ENCODE results near the gene MRO.

Gene MRO

DNA sequence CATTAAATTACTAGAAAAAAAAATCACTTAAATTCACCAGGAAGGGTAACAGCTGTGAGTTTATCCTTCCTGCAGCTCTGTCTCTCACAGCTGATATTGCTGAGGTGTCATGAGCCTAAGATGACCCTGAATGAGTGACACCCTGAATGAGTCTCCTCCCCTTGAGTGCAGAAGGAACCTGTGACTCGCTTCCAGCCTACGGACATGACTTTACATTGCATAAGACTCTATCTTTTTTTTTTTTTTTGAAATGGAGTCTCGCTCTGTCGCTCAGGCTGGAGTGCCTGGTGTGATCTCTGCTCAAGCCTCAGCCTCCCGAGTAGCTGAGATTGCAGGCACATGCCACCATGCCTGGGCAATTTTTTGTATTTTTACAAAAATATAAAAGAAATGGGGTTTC, 14.1 kb downstream of the MRO start:
- H3K27me3 ChIP-seq (ENCODE audit: control insufficient read depth, insufficient read depth, low read length): no peaks in the 10 kb centered on the region
- H3K4me1 ChIP-seq (ENCODE audit: control insufficient read depth, insufficient read depth, low read length): no peaks in the 10 kb centered on the region
- H3K4me3 ChIP-seq (ENCODE audit: low read length): no peak overlapping the region
- H3K9ac ChIP-seq (ENCODE audit: low read length): no peak overlapping the region
- no peaks in the 10 kb centered on the region for H3K36me3 ChIP-seq (ENCODE audit: control insufficient read depth, insufficient read depth, low read length)
- no peak overlapping the region for H3K27ac ChIP-seq (ENCODE audit: low read depth, low read length)

DNA sequence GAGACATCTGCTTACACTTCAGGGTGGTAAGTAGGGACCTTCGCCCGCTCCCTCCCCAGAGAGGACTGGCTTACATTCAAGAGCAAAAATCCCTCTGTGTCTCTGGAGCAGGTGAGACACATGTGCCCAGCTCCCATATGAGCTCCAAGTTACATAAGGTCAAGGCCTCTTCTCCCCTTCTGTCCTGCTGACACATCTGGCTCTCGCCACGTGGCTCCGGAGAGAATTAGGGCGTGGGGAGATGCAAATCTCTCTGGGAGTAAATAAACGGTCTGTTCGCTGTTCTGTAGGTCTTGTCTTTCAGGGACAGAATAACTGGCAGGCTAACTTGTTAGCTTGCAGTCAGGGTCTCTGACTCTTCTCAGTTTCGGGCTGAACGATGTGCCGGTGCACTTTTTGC, 16.2 kb downstream of the MRO start:
- no peaks in the 10 kb centered on the region for H3K27me3 ChIP-seq (ENCODE audit: control insufficient read depth, insufficient read depth, low read length)
- no peak overlapping the region for H3K9ac ChIP-seq (ENCODE audit: low read length)
- no peaks in the 10 kb centered on the region for H3K36me3 ChIP-seq (ENCODE audit: control insufficient read depth, insufficient read depth, low read length)
- H3K27ac ChIP-seq (ENCODE audit: low read depth, low read length): no peak overlapping the region
- H3K4me3 ChIP-seq (ENCODE audit: low read length): no peak overlapping the region
- H3K4me1 ChIP-seq (ENCODE audit: control insufficient read depth, insufficient read depth, low read length): no peaks in the 10 kb centered on the region

GRCh38 chr18:50802141-50802540, 17.7 kb downstream of the MRO start:
- Histone ChIP-seq H3K36me3 (ENCODE audit: control insufficient read depth, insufficient read depth, low read length) (no peaks in the 10 kb centered on the region), H3K4me1 (ENCODE audit: control insufficient read depth, insufficient read depth, low read length) (no peaks in the 10 kb centered on the region), H3K4me3 (ENCODE audit: low read length) (no peak overlapping the region), H3K9ac (ENCODE audit: low read length) (no peak overlapping the region), H3K27me3 (ENCODE audit: control insufficient read depth, insufficient read depth, low read length) (no peaks in the 10 kb centered on the region), H3K27ac (ENCODE audit: low read depth, low read length) (no peak overlapping the region)

GRCh38 chr18:50797142-50797541, 22.7 kb downstream of the MRO start:
- no peaks in the 10 kb centered on the region for H3K27me3 ChIP-seq (ENCODE audit: control insufficient read depth, insufficient read depth, low read length)
- H3K4me1 ChIP-seq (ENCODE audit: control insufficient read depth, insufficient read depth, low read length): no peaks in the 10 kb centered on the region
- H3K9ac ChIP-seq (ENCODE audit: low read length): no peak overlapping the region
- H3K4me3 ChIP-seq (ENCODE audit: low read length): no peak overlapping the region
- H3K36me3 ChIP-seq (ENCODE audit: control insufficient read depth, insufficient read depth, low read length): no peaks in the 10 kb centered on the region
- no peak overlapping the region for H3K27ac ChIP-seq (ENCODE audit: low read depth, low read length)

DNA sequence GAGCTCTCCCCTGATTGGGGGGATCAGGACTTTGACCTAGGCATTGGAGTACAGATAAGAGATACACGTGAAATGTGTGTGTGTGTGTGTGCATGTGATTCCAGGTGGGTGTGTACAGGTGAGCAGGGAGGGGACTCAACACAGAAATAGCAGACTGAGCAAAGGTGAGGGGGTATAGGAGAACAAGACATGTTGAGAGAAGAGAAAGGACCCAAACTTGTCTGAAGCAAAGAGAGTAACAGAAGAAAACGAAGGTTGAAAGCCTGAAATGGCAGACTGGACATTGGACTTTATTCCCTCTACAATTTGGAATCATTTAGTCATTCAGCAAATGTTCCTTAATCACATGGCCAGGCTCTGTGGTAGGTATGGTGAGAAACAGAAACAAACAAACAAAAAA, 23.3 kb downstream of the MRO start:
- Histone ChIP-seq H3K9ac (ENCODE audit: low read length) (no peak overlapping the region), H3K27me3 (ENCODE audit: control insufficient read depth, insufficient read depth, low read length) (no peaks in the 10 kb centered on the region), H3K4me1 (ENCODE audit: control insufficient read depth, insufficient read depth, low read length) (no peaks in the 10 kb centered on the region), H3K27ac (ENCODE audit: low read depth, low read length) (no peak overlapping the region), H3K36me3 (ENCODE audit: control insufficient read depth, insufficient read depth, low read length) (no peaks in the 10 kb centered on the region), H3K4me3 (ENCODE audit: low read length) (no peak overlapping the region)

DNA sequence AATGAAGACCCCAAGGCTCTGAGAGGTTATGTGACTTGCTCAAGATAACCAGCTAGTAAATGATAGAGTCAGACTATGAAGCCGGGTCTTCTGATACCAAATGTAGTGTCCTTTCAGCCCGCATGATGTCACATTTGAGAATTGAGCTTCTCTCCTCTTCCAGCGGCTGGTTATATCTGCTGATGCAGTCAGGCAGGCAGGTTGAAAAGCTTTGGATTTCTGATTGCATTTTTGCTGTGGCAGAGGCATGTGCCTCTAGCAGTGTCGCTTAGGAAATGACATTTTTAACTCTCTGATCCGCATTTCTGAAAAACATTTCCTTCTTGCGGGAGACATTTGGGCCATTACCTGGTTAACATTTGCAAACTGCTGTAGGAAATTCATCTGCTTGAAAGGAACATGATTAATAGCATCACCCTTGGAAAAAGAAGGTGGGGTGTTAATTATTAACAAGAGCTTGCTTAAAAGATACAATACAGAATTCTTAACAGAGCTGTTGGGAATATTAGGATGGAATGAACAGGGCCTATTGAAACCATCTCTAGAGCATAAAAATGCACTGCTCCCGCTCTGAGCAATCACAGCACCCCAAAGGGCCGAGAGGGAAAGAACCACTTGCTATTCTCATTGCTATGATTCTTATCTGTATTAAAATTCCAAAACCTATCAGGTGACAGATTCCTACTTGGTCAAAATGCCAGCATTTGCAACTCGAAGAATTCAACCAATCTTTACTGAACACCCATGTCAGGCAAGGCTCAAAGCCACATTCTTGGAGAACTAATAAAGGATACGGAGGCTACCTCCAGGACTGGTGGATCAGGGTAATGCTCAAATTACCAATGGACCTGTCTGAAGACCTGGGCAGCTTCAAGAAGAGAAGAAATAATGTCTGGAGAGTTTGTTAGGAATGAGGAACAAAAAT, 25.9 kb downstream of the MRO start:
- Histone ChIP-seq H3K9ac (ENCODE audit: low read length) (no peak overlapping the region), H3K27me3 (ENCODE audit: control insufficient read depth, insufficient read depth, low read length) (no peaks in the 10 kb centered on the region), H3K27ac (ENCODE audit: low read depth, low read length) (no peak overlapping the region), H3K36me3 (ENCODE audit: control insufficient read depth, insufficient read depth, low read length) (no peaks in the 10 kb centered on the region), H3K4me3 (ENCODE audit: low read length) (no peak overlapping the region), H3K4me1 (ENCODE audit: control insufficient read depth, insufficient read depth, low read length) (no peaks in the 10 kb centered on the region)

- H3K9ac ChIP-seq (ENCODE audit: low read length): no peak overlapping the region
- no peaks in the 10 kb centered on the region for H3K36me3 ChIP-seq (ENCODE audit: control insufficient read depth, insufficient read depth, low read length)
- no peaks in the 10 kb centered on the region for H3K4me1 ChIP-seq (ENCODE audit: control insufficient read depth, insufficient read depth, low read length)
- H3K4me3 ChIP-seq (ENCODE audit: low read length): no peak overlapping the region
- no peaks in the 10 kb centered on the region for H3K27me3 ChIP-seq (ENCODE audit: control insufficient read depth, insufficient read depth, low read length)
- no peak overlapping the region for H3K27ac ChIP-seq (ENCODE audit: low read depth, low read length)
Observed at GRCh38 chr18:50792885-50793284, 26.9 kb downstream of the MRO start.

DNA sequence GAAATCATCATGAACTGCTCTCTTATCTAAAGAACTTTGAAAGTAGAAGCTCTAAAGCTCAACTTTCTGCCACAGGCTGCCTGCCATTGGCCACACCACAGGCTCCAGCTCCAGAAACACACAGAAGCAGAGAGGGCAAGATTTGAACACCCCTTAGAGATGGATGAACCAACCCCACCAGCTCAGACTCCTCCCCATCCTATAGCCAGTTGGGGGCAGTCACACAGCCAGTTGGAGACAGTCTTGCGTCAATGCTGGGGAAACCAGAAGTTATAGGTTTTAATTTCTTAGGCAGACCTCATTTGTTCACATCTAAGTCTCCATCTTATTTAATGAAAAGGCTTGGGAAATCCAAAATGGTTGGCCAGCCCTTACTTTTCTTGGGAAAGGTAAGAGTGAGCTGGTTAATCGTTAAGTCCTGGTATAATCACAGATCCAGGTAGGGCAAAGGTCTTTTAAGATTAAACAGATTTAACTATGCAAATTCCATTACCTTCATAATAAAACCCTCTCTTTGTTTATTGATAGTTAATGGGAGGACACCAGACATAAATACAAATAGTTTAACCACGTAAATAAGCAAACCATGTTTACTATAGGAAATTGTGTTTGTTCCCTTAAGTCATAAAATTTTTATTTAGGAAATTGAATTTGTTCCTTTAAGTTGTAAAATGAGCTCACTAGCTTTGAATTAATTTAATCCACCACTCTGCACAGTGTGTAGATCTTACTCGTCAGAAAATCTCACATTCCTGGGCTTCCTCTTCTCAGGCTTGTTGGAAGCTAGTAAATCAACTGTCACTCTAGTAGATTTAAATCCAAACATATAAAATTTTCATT, 28.0 kb downstream of the MRO start:
- H3K4me3 ChIP-seq (ENCODE audit: low read length): no peak overlapping the region
- H3K9ac ChIP-seq (ENCODE audit: low read length): no peak overlapping the region
- H3K4me1 ChIP-seq (ENCODE audit: control insufficient read depth, insufficient read depth, low read length): no peaks in the 10 kb centered on the region
- no peaks in the 10 kb centered on the region for H3K27me3 ChIP-seq (ENCODE audit: control insufficient read depth, insufficient read depth, low read length)
- no peaks in the 10 kb centered on the region for H3K36me3 ChIP-seq (ENCODE audit: control insufficient read depth, insufficient read depth, low read length)
- no peak overlapping the region for H3K27ac ChIP-seq (ENCODE audit: low read depth, low read length)

GRCh38 chr18:50790948-50791347, 28.9 kb downstream of the MRO start:
- Histone ChIP-seq H3K9ac (ENCODE audit: low read length) (no peak overlapping the region), H3K4me1 (ENCODE audit: control insufficient read depth, insufficient read depth, low read length) (no peaks in the 10 kb centered on the region), H3K4me3 (ENCODE audit: low read length) (no peak overlapping the region), H3K27me3 (ENCODE audit: control insufficient read depth, insufficient read depth, low read length) (no peaks in the 10 kb centered on the region), H3K36me3 (ENCODE audit: control insufficient read depth, insufficient read depth, low read length) (no peaks in the 10 kb centered on the region), H3K27ac (ENCODE audit: low read depth, low read length) (no peak overlapping the region)

DNA sequence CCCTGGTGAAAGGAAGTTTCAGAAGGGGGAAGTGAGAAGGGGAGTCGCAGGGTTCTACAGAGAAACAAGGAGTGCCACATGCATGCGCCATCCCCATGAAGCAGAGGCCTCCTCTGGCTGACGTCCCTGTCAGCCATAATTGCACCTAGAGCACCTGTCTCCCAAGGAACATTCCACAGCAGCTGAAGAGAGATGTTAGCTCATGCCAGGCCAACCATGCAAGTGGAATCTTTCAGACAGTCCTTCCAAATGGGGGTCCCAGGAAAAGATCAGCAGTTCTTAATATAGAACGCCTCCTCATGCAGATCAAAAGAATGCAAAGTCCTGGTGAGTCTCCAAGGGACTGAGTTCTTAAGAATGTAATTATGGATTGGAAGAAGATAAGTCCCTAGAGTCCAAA, 29.6 kb downstream of the MRO start:
- H3K36me3 ChIP-seq (ENCODE audit: control insufficient read depth, insufficient read depth, low read length): no peaks in the 10 kb centered on the region
- H3K27me3 ChIP-seq (ENCODE audit: control insufficient read depth, insufficient read depth, low read length): no peaks in the 10 kb centered on the region
- no peak overlapping the region for H3K27ac ChIP-seq (ENCODE audit: low read depth, low read length)
- no peak overlapping the region for H3K9ac ChIP-seq (ENCODE audit: low read length)
- no peaks in the 10 kb centered on the region for H3K4me1 ChIP-seq (ENCODE audit: control insufficient read depth, insufficient read depth, low read length)
- H3K4me3 ChIP-seq (ENCODE audit: low read length): no peak overlapping the region

DNA sequence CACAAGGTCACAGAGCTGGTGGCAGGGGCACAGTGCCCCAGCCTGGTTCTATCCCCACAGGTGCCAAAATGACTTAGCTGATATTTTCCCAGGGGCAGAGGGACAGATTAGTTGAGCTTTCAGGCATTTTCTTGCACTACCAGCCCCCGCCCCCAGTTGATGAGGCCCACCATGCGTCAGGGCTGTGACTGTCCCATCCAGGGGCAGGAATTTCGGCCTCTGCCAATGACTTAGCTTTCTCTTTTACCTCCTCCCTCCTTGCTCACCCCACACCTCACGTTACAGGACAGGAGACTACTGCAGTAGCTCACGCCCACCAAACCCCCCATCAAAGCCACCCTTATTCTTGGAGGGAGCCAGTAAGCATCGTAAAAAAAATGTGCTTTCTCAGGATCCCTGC, 31.5 kb downstream of the MRO start:
- Histone ChIP-seq H3K27me3 (ENCODE audit: control insufficient read depth, insufficient read depth, low read length) (no peaks in the 10 kb centered on the region), H3K9ac (ENCODE audit: low read length) (no peak overlapping the region), H3K4me3 (ENCODE audit: low read length) (no peak overlapping the region), H3K4me1 (ENCODE audit: control insufficient read depth, insufficient read depth, low read length) (no peaks in the 10 kb centered on the region), H3K27ac (ENCODE audit: low read depth, low read length) (no peak overlapping the region), H3K36me3 (ENCODE audit: control insufficient read depth, insufficient read depth, low read length) (no peaks in the 10 kb centered on the region)

DNA sequence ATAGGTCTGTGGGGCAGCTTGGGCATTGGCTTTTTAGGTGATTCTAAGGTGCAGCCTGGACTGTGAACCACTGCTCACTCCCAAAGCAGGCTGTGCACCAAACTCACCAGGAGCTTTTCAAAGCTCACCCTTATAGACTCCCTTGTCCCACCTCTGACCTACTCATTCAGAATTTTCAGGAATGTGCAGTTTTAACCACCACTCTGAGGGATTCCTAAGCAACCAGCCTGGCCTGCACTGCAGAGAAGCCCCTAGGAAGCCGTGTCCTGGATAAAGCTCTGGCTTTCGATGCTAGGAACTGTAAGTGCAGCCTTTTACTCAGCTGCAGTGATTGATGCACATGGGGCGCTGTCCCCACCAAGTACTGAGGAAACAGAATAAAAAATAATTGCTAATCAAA, 33.0 kb downstream of the MRO start:
- Histone ChIP-seq H3K36me3 (ENCODE audit: control insufficient read depth, insufficient read depth, low read length) (no peaks in the 10 kb centered on the region), H3K27me3 (ENCODE audit: control insufficient read depth, insufficient read depth, low read length) (no peaks in the 10 kb centered on the region), H3K9ac (ENCODE audit: low read length) (no peak overlapping the region), H3K4me1 (ENCODE audit: control insufficient read depth, insufficient read depth, low read length) (no peaks in the 10 kb centered on the region), H3K4me3 (ENCODE audit: low read length) (no peak overlapping the region), H3K27ac (ENCODE audit: low read depth, low read length) (no peak overlapping the region)
